Left ventricle myocardium inferior (tissue), 1 donor: ENCODE data around the gene ECPAS. TPM values are rescaled to one million over a fixed set of nuclear protein-coding genes. Genes with fewer than 3 reads are reported as not detected.

ENCODE experiments used
- DNase-seq: peaks from one replicate; pipeline ENCODE4 v3.0.0-alpha.2; 2020
- H3K27ac ChIP-seq: fragments of 200-600 bp; replicated peaks from 2 replicates; pipeline ENCODE4 v1.8.0; 2021
- H3K27me3 ChIP-seq: fragments of 200-600 bp; 2 replicates; pipeline ENCODE4 v1.8.0; 2021; ENCODE audit warnings: low read depth
- H3K36me3 ChIP-seq: fragments of 200-600 bp; 2 replicates; pipeline ENCODE4 v1.8.0; 2021
- H3K4me1 ChIP-seq: fragments of 200-600 bp; 2 replicates; pipeline ENCODE4 v1.8.0; 2021
- H3K4me3 ChIP-seq: fragments of 200-600 bp; 2 replicates; pipeline ENCODE4 v1.8.0; 2021; ENCODE audit warnings: mild to moderate bottlenecking, moderate library complexity
- H3K9me3 ChIP-seq: fragments of 200-600 bp; replicated peaks from 2 replicates; pipeline ENCODE4 v1.8.0; 2021
- CTCF ChIP-seq: fragments of 200-600 bp; IDR thresholded peaks from 2 replicates; pipeline ENCODE4 v1.8.0; 2021; ENCODE audit warnings: antibody characterized with exemption, mild to moderate bottlenecking, borderline replicate concordance
- intact Hi-C: fragments of 100-400 bp; cut with micrococcal nuclease; formaldehyde crosslinking; loops from one replicate; pipeline ENCODE4 v1.11.0; 2022
- total RNA-seq: library from RNA; stranded (reverse); fragmentation: NEBNext Ultra II Directional; extraction: Animal tissue kit (Norgen Biotek cat#: 25700); gene quantifications from one replicate; pipeline ENCODE4 v1.2.1, GENCODE V29; 2021
- donor health status: DM: no; HTN: yes; CAD: no; lungs with severe emphysema.

Gene ECPAS
- total RNA-seq, 1 donor from 2014 or later: 115 TPM

DNA sequence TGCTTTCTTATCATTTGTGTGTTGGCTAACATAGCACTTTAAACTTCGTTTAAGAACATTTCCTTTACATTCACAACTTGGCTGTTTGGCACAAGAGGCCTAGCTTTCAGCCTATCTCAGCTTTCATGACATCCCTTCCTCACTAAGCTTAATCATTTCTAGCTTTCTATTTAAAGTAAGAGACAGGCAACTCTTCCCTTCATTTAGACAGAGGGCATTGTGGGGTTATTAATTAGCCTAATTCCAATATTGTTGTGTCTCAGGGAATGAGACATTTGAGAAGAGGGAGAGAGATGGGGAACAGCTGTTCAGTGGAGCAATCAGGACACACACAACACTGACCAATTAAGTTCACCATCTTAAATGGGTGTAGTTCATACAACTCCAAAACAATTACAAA, 103.2 kb downstream of the ECPAS start:
- Histone ChIP-seq H3K4me1 (no peaks in the 10 kb centered on the region), H3K9me3 (no peaks in the 10 kb centered on the region), H3K27me3 (no peaks in the 10 kb centered on the region), H3K27ac (no peak overlapping the region), H3K4me3 (no peak overlapping the region), H3K36me3 (peaks cover 94% of the 10 kb centered on the region)
- DNase-seq: no peak
- intact Hi-C loops: no loop called here
- no peak for TF ChIP-seq CTCF

GRCh38 chr9:111375817-111376564, 108.2 kb downstream of the ECPAS start:
- H3K27me3 ChIP-seq: no peaks in the 10 kb centered on the region
- H3K36me3 ChIP-seq: peaks cover 97% of the 10 kb centered on the region
- no peaks in the 10 kb centered on the region for H3K4me1 ChIP-seq
- no peaks in the 10 kb centered on the region for H3K9me3 ChIP-seq
- no peak overlapping the region for H3K27ac ChIP-seq
- no peak for TF ChIP-seq CTCF
- no peak overlapping the region for H3K4me3 ChIP-seq
- intact Hi-C loops: no loop called here
- no peak for DNase-seq

- Histone ChIP-seq H3K36me3 (peaks cover 97% of the 10 kb centered on the region), H3K9me3 (no peaks in the 10 kb centered on the region), H3K27me3 (no peaks in the 10 kb centered on the region), H3K4me3 (no peak overlapping the region), H3K4me1 (no peaks in the 10 kb centered on the region), H3K27ac (no peak overlapping the region)
- intact Hi-C loops: no loop called here
- no peak for DNase-seq
- no peak for TF ChIP-seq CTCF
Observed at GRCh38 chr9:111375062-111375461, 109.1 kb downstream of the ECPAS start.

- intact Hi-C loops: no loop called here
- Histone ChIP-seq H3K27ac (no peak overlapping the region), H3K4me1 (no peaks in the 10 kb centered on the region), H3K27me3 (no peaks in the 10 kb centered on the region), H3K9me3 (no peaks in the 10 kb centered on the region), H3K36me3 (peaks cover 97% of the 10 kb centered on the region), H3K4me3 (no peak overlapping the region)
- TF ChIP-seq CTCF: no peak
- DNase-seq: no peak
Observed at GRCh38 chr9:111372297-111372696, 111.9 kb downstream of the ECPAS start.

DNA sequence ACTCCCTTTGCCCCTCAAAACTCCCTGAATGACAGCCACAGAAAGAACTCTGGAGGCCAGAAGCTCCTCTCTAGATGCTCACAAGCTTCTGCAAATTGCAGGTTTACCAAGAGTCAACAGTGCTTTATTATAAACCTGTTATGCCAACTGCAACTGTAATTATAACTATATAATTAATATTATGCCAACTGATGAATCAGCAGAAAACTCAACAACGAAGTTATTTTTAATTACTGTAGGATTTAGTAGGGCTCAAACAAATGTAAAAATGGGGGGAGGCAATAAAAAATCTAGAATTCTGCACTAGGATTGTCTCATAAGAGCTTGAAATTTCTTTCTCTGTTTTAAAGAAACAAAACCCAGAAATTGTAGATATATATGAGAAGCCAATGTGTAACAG, 117.2 kb downstream of the ECPAS start:
- Histone ChIP-seq H3K27me3 (no peaks in the 10 kb centered on the region), H3K4me3 (no peak overlapping the region), H3K36me3 (peaks cover 100% of the 10 kb centered on the region), H3K27ac (no peak overlapping the region), H3K9me3 (no peaks in the 10 kb centered on the region), H3K4me1 (no peaks in the 10 kb centered on the region)
- intact Hi-C loops: no loop called here
- TF ChIP-seq CTCF: no peak
- DNase-seq: no peak
